BJ (cell line): Measurements from ENCODE around the gene CEP63. TPM values are rescaled to one million over a fixed set of nuclear protein-coding genes. Genes with fewer than 3 reads are reported as not detected.
"Not testable (repeated sequence)": the region's sequence is repeated elsewhere in the genome, so short reads cannot be mapped to it uniquely, and the experiment has no call there.

Experiments used
- CTCF ChIA-PET: fragments of 350-600 bp; formaldehyde crosslinking; extraction: SDS; loops from one replicate; lab custom pipeline; 2021; ENCODE audit warnings: antibody characterized with exemption, inconsistent platforms; lab: Yijun Ruan, JAX
- POLR2A ChIA-PET: fragments of 300-600 bp; sonication (Branson Sonifier 250); formaldehyde crosslinking; extraction: SDS; loops from one replicate; lab custom pipeline; 2021; ENCODE audit warnings: antibody characterized with exemption; lab: Charles Lee
- DNase-seq: peaks from one replicate; pipeline ENCODE4 v3.0.0-alpha.2; 2011; ENCODE audit warnings: low read depth
- H3K27me3 ChIP-seq: 2 replicates; pipeline ENCODE4 v1.6.0; 2011; ENCODE audit warnings: low read length; ENCODE audit not compliant: control insufficient read depth, insufficient read depth
- H3K36me3 ChIP-seq: 2 replicates; pipeline ENCODE4 v1.5.1; 2011; ENCODE audit warnings: low read length; ENCODE audit not compliant: control insufficient read depth, insufficient read depth
- H3K4me3 ChIP-seq: 2 replicates; pipeline ENCODE4 v1.5.1; 2011; ENCODE audit warnings: low read depth, mild to moderate bottlenecking, control low read depth, low read length
- polyA plus RNA-seq: library from polyadenylated mRNA; depleted of rRNA; stranded (reverse); fragments of >200 nt; gene quantifications from 2 replicates; pipeline ENCODE4 v1.2.3, GENCODE V29; 2011
- TF ChIP-seq, protein P1 (sequence below): IDR thresholded peaks from 2 replicates; pipeline ENCODE4 v1.5.1; 2011; ENCODE audit warnings: low read depth, mild to moderate bottlenecking, control low read depth, inconsistent platforms, low read length, moderate library complexity; ENCODE audit not compliant: insufficient read depth

The CEP63 gene
- polyA plus RNA-seq, 1 experiment = 6.4 TPM

DNA sequence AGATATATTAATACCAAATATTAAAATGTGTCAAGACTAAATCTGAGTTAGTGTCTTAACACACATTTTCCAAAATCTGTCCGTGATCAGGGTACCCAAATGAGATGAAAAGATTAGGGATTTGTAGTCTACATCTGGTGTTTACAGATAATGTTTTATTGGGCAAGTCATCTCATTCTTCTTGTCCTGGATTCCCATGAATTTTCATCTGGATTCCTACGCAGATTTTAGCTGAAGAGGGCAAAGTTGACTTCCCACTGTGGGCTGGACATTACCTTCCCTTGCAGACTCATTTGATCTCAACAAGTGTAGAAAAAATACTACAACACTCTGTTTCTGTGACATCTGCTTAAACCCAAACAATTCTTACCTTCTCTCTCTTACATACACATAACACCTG, 79.1 kb downstream of the CEP63 start:
- ChIA-PET CTCF (no interaction called here), POLR2A (no interaction called here)
- H3K36me3 ChIP-seq = peaks cover 4% of the 10 kb centered on the region
- no peaks in the 10 kb centered on the region for H3K27me3 ChIP-seq
- H3K4me3 ChIP-seq = no peak overlapping the region
- DNase-seq = no peak
- TF ChIP-seq, protein P1, sequence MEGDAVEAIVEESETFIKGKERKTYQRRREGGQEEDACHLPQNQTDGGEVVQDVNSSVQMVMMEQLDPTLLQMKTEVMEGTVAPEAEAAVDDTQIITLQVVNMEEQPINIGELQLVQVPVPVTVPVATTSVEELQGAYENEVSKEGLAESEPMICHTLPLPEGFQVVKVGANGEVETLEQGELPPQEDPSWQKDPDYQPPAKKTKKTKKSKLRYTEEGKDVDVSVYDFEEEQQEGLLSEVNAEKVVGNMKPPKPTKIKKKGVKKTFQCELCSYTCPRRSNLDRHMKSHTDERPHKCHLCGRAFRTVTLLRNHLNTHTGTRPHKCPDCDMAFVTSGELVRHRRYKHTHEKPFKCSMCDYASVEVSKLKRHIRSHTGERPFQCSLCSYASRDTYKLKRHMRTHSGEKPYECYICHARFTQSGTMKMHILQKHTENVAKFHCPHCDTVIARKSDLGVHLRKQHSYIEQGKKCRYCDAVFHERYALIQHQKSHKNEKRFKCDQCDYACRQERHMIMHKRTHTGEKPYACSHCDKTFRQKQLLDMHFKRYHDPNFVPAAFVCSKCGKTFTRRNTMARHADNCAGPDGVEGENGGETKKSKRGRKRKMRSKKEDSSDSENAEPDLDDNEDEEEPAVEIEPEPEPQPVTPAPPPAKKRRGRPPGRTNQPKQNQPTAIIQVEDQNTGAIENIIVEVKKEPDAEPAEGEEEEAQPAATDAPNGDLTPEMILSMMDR = no peak

DNA sequence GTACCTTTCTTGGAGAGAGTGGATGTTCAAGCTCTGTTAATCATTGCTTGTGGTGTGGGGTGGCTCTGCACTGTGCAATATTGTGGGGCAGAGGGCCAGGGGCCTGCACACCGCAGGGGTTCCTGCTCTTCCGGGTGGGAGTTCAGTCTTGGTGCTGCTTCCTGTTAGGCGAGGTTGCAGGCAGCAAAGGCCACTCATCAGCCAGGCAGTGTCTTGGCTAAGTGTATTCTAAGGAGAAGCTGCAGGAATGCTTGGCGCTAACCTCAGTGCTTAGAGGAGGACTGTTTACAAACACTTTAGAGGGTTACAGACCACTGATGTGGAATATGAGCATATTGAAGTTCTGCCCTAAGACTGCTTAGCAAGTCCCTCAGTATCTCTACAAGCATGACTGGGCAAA, 81.7 kb downstream of the CEP63 start:
- no peak for DNase-seq

DNA sequence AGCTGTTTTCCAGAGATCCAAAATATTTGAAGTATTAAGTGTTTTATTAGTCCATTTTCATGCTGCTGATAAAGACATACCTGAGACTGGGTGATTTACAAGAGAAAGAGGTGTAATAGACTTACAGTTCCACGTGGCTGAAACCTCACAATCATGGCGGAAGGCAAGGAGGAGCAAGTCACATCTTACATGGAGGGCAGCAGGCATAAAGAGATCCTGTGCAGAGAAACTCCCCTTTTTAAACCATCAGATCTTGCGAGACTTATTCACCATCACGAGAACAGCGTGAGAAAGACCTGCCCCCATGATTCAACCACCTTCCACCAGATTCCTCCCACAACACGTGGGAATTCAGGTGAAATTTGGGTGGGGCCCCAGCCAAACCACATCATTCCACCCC, 82.9 kb downstream of the CEP63 start:
- ChIA-PET POLR2A (no interaction called here), CTCF (no interaction called here)
- TF ChIP-seq, protein P1 = no peak
- H3K4me3 ChIP-seq = no peak overlapping the region
- H3K27me3 ChIP-seq = no peaks in the 10 kb centered on the region
- peaks cover 2% of the 10 kb centered on the region; the same call in 1 of the 2 replicates for H3K36me3 ChIP-seq
- no peak for DNase-seq

More for the DNA sequence above, 81.7 kb downstream of the CEP63 start:
- Histone ChIP-seq H3K36me3 (peaks cover 3% of the 10 kb centered on the region; the same call in 1 of the 2 replicates), H3K27me3 (no peaks in the 10 kb centered on the region), H3K4me3 (no peak overlapping the region)
- POLR2A ChIA-PET = no interaction called here
- TF ChIP-seq, protein P1 = no peak
- CTCF ChIA-PET = no interaction called here

DNA sequence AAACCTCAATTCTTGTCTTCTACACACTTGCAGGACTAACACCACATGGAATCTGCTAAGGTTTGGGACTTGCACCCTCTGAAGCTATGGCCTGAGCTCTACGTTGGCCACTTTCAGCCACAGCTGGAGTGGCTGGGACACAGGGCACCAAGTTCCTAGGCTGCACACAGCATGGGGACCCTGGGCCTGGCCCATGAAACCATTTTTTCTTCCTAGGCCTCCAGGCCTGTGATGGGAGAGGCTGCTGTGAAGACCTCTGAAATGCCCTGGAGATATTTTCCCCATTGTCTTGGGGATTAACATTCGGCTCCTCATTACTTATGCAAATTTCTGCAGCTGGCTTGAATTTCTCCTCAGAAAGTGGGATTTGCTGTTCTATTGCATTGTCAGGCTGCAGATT, 84.0 kb downstream of the CEP63 start:
- H3K27me3 ChIP-seq, DNase-seq, CTCF ChIA-PET, H3K4me3 ChIP-seq, H3K36me3 ChIP-seq, POLR2A ChIA-PET: not testable (repeated sequence)

DNA sequence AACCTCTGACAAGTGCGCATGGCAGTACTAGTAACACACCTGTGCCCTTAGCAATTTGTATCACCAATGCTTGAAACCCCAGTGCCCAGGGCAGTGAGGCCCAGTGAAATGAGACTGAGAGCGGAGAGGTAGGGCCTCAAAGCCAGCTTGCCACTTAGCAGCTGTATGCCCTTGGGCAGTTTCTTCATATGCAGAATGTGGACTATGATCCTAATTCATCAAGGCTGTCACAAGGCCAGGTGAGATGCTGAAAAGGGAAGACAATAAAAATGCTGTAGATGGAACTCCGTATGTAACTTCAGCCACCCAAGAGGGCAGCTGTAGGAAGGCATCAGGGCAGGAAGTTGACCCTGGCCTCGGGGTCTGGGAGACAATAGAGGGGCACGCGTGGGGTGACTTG, 90.6 kb downstream of the CEP63 start:
- no peak for DNase-seq
- POLR2A ChIA-PET = no interaction called here

DNA sequence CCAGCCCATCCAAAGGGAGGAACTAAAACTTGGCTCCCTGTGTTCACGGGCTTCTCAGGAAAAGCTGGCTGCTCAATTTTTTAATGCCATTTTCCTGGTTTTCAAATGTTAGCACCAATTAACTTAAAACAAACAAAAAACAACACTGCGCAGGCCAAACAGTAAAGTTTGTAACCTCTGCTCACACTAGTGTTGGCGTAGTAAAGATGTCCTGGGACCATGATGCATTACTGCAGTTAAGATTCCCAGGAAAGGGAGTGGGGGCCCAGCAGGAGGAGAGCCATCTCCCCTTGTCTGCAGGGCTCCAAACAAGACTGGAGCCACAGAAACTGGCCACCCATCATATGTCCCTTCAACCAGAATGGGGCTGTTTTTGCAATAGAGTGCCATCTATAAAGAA, 91.0 kb downstream of the CEP63 start:
- H3K27me3 ChIP-seq = no peaks in the 10 kb centered on the region
- CTCF ChIA-PET = interaction anchor here (0.7 to 2.3 kb wide), 2 partner anchors 24 to 168 kb away, joined by 3 to 8 read pairs; no protein-coding TSS in a partner anchor
- TF ChIP-seq, protein P1 = no peak
- H3K36me3 ChIP-seq = no peaks in the 10 kb centered on the region
- DNase-seq = no peak
- POLR2A ChIA-PET = no interaction called here
- H3K4me3 ChIP-seq = no peak overlapping the region

More for the DNA sequence above, 90.6 kb downstream of the CEP63 start:
- no peaks in the 10 kb centered on the region for H3K36me3 ChIP-seq
- H3K27me3 ChIP-seq = no peaks in the 10 kb centered on the region
- CTCF ChIA-PET = interaction anchor here (2.3 kb wide), 1 partner anchor 24 kb away, joined by 8 read pairs; no protein-coding TSS in a partner anchor
- TF ChIP-seq, protein P1 = no peak
- no peak overlapping the region for H3K4me3 ChIP-seq
